Measurements from ENCODE around the gene COL5A2.

DNA sequence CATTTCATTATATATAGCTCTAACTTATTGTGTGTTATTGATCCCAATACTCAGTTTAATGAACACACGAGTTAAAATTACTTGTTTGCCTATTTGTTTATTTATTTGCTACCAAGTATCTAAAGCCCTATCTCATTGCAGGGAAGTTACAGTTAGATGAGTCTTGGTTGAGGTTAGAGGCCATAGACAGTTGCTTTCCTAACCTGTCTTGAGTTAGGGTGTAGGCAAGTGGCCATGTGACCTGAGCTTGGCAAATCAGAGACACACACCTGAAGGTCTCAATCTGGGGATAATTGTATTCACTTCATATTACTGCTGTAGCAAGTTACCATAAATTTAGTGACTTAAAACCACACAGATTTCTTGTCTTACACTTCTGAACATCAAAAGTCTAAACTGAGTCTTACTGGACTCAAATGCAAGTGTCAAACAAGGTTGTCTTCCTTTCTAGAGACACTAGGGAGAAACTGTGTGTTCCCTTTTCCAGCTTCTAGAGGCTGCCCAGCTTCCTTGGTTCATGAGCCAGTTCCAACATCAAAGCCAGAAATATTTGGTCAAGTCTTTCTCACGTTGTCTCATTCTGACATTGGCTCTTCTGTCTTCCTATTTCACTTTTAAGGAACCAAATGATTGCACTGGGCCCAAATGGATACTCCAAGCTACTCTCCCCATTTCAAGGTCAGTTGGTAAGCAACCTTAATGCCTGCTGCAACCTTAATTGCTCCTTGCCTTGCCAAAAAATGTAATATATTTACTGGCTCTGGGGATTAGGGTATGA lies 165.7 kb downstream of the COL5A2 start:
- TF ChIP-seq, protein P1, sequence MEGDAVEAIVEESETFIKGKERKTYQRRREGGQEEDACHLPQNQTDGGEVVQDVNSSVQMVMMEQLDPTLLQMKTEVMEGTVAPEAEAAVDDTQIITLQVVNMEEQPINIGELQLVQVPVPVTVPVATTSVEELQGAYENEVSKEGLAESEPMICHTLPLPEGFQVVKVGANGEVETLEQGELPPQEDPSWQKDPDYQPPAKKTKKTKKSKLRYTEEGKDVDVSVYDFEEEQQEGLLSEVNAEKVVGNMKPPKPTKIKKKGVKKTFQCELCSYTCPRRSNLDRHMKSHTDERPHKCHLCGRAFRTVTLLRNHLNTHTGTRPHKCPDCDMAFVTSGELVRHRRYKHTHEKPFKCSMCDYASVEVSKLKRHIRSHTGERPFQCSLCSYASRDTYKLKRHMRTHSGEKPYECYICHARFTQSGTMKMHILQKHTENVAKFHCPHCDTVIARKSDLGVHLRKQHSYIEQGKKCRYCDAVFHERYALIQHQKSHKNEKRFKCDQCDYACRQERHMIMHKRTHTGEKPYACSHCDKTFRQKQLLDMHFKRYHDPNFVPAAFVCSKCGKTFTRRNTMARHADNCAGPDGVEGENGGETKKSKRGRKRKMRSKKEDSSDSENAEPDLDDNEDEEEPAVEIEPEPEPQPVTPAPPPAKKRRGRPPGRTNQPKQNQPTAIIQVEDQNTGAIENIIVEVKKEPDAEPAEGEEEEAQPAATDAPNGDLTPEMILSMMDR (IDR thresholded peaks at IDR 0.05): no peak
- no peak for TF ChIP-seq POLR2A (IDR thresholded peaks at IDR 0.05)

Measured in adrenal gland (tissue), 5 donors.